Dendritic cell treated with granulocyte-macrophage colony-stimulating factor and Interleukin-4, amounts not matched to agents 40 ng/mL and 50 ng/mL, for 4 days (primary cell): ENCODE measurements around the gene NRAP.

Experiments
- H3K27ac Mint-ChIP-seq: one replicate; pipeline ENCODE4 v1.8.0; 2022; ENCODE audit warnings: mild to moderate bottlenecking, mixed read lengths
- H3K27me3 Mint-ChIP-seq: one replicate; pipeline ENCODE4 v1.8.0; 2022; ENCODE audit warnings: mild to moderate bottlenecking, mixed read lengths
- H3K36me3 Mint-ChIP-seq: one replicate; pipeline ENCODE4 v1.8.0; 2022; ENCODE audit warnings: low read depth, mixed read lengths
- H3K4me1 Mint-ChIP-seq: one replicate; pipeline ENCODE4 v1.8.0; 2022; ENCODE audit warnings: low read depth, mixed read lengths
- H3K4me3 Mint-ChIP-seq: one replicate; pipeline ENCODE4 v1.8.0; 2022; ENCODE audit warnings: mild to moderate bottlenecking, moderate library complexity, mixed read lengths
- H3K9me3 Mint-ChIP-seq: one replicate; pipeline ENCODE4 v1.8.0; 2022; ENCODE audit warnings: mixed read lengths
- intact Hi-C: fragments of 100-400 bp; cut with micrococcal nuclease; formaldehyde crosslinking; loops from one replicate; pipeline ENCODE4 v1.15.0; 2022

Gene NRAP

GRCh38 chr10:113616244-113617074 is 47.4 kb downstream of the NRAP start:
- H3K27me3 Mint-ChIP-seq, result peaks cover 65% of the 10 kb centered on the region
- no peaks in the 10 kb centered on the region for H3K36me3 Mint-ChIP-seq
- no peak overlapping the region for H3K27ac Mint-ChIP-seq
- H3K9me3 Mint-ChIP-seq, result no peaks in the 10 kb centered on the region
- no peak overlapping the region for H3K4me3 Mint-ChIP-seq
- intact Hi-C loops, result no loop called here
- H3K4me1 Mint-ChIP-seq, result no peaks in the 10 kb centered on the region

GRCh38 chr10:113613977-113614690 is 49.7 kb downstream of the NRAP start:
- intact Hi-C loops, result no loop called here
- no peaks in the 10 kb centered on the region for H3K9me3 Mint-ChIP-seq
- H3K4me1 Mint-ChIP-seq, result no peaks in the 10 kb centered on the region
- no peak overlapping the region for H3K27ac Mint-ChIP-seq
- no peak overlapping the region for H3K4me3 Mint-ChIP-seq
- no peaks in the 10 kb centered on the region for H3K36me3 Mint-ChIP-seq
- peaks cover 66% of the 10 kb centered on the region for H3K27me3 Mint-ChIP-seq

- Mint-ChIP-seq H3K4me3 (no peak overlapping the region), H3K27me3 (peaks cover 60% of the 10 kb centered on the region), H3K27ac (no peak overlapping the region), H3K4me1 (no peaks in the 10 kb centered on the region), H3K9me3 (no peaks in the 10 kb centered on the region), H3K36me3 (no peaks in the 10 kb centered on the region)
- intact Hi-C loops, result no loop called here
These were observed 50.4 kb downstream of the NRAP start for GRCh38 chr10:113613427-113613826.

DNA sequence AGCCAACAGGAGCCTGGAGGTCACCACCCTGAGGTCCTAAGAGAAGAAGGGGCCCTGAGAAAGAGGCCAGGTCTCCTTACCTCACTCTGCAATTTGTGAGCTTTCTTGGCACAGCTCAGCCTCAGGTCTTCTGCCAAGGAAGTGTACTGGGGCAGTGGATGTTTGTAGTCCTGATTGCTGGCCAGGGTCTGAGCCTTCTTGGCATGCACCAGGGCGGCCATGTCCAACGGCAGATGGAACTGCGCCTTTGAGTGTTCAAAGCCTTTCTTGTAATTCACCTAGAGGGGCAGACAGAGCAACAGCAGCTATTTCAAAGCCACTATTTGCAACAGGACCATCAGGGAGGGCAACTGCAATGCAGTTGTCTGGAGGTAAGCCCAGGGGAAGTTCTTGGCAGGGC is 51.7 kb downstream of the NRAP start:
- intact Hi-C loops, result no loop called here
- no peaks in the 10 kb centered on the region for H3K36me3 Mint-ChIP-seq
- no peaks in the 10 kb centered on the region for H3K4me1 Mint-ChIP-seq
- no peaks in the 10 kb centered on the region for H3K9me3 Mint-ChIP-seq
- H3K27me3 Mint-ChIP-seq, result peaks cover 50% of the 10 kb centered on the region
- H3K27ac Mint-ChIP-seq, result no peak overlapping the region
- H3K4me3 Mint-ChIP-seq, result no peak overlapping the region

DNA sequence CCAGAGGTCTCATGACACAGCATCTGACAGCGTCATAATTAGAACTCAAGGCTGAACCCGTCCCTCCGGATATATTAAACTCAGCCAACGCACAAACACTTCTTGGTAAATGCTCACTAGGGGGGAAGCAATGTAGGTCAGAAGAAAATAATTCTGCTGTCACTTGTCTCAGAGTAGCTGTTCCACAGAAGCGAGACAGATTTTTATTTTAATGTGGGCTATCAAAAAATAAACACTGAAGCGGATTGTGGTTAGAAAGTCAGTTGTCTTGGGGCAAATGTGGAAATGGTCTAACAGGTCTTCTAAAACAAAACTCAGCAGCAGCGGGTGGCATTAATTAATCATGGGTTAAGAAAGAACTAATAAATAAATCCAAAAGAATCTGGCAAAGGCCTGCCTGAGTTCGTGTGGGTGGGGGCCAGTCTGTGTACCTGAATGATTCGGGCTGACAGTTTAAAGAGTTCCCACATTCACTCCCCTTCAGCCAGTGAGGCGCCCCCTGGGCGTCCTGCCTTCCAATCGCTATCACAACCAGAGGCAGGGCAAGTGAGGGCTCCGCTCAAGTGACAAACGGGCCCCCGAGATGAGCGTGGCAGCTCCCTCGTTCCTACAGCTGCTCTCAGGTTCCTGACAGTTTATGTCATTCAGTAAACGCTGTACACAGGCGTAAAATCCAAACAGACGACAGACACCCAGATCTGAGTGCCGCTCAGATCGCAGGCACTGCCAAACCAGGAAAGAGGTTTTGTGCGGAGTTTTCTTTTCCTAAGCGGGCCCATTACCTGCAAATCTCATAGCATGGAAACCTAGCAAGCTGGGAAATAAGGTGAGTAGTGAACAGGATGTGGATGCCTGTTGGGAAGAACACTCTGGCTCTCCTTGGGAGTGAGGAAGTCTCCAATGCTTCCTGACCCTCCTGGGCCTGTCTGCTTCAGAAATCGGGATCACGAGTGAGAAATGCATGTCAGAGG is 52.9 kb downstream of the NRAP start:
- no peak overlapping the region for H3K4me3 Mint-ChIP-seq

DNA sequence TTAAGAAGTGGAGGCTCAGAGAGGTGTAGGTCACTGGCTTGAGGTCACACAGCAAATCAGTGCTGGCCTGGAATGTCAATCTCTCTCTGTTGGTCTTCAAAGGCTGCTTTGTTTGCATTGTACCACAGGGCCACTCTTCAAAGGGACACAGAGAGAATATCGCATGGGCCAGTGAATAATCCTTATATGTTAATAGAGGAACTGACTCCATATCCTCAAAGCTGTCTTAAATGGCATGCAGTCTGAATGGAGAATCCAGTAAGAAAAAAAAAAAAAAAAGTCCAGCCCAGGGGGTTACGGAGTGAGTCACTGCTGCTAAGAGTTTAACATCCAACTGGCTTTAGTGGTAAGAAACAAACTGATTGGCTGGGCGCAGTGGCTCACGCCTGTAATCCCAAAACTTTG is 54.1 kb downstream of the NRAP start:
- Mint-ChIP-seq H3K27me3 (peaks cover 32% of the 10 kb centered on the region), H3K4me3 (no peak overlapping the region), H3K36me3 (no peaks in the 10 kb centered on the region), H3K9me3 (no peaks in the 10 kb centered on the region), H3K4me1 (no peaks in the 10 kb centered on the region), H3K27ac (no peak overlapping the region)
- intact Hi-C loops, result no loop called here

More for the DNA sequence above, 52.9 kb downstream of the NRAP start:
- H3K4me1 Mint-ChIP-seq, result no peaks in the 10 kb centered on the region
- no peaks in the 10 kb centered on the region for H3K36me3 Mint-ChIP-seq
- peaks cover 40% of the 10 kb centered on the region for H3K27me3 Mint-ChIP-seq
- intact Hi-C loops, result no loop called here
- H3K27ac Mint-ChIP-seq, result no peak overlapping the region
- no peaks in the 10 kb centered on the region for H3K9me3 Mint-ChIP-seq

GRCh38 chr10:113605268-113605978 is 58.4 kb downstream of the NRAP start:
- no peaks in the 10 kb centered on the region for H3K9me3 Mint-ChIP-seq
- H3K27me3 Mint-ChIP-seq, result peaks cover 3% of the 10 kb centered on the region
- no peaks in the 10 kb centered on the region for H3K36me3 Mint-ChIP-seq
- H3K4me1 Mint-ChIP-seq, result no peaks in the 10 kb centered on the region
- H3K27ac Mint-ChIP-seq, result no peak overlapping the region
- no peak overlapping the region for H3K4me3 Mint-ChIP-seq
- intact Hi-C loops, result no loop called here

- intact Hi-C loops, result no loop called here
- Mint-ChIP-seq H3K4me1 (no peaks in the 10 kb centered on the region), H3K27me3 (peaks cover 4% of the 10 kb centered on the region), H3K9me3 (no peaks in the 10 kb centered on the region), H3K27ac (no peak overlapping the region), H3K36me3 (no peaks in the 10 kb centered on the region), H3K4me3 (no peak overlapping the region)
These were observed 59.3 kb downstream of the NRAP start for GRCh38 chr10:113604572-113604971.

- Mint-ChIP-seq H3K36me3 (no peaks in the 10 kb centered on the region), H3K27ac (no peak overlapping the region), H3K4me3 (no peak overlapping the region), H3K9me3 (no peaks in the 10 kb centered on the region), H3K4me1 (no peaks in the 10 kb centered on the region), H3K27me3 (peaks cover 3% of the 10 kb centered on the region)
- intact Hi-C loops, result no loop called here
These were observed 60.6 kb downstream of the NRAP start for GRCh38 chr10:113603057-113603777.

- Mint-ChIP-seq H3K36me3 (no peaks in the 10 kb centered on the region), H3K27ac (no peak overlapping the region), H3K4me1 (no peaks in the 10 kb centered on the region), H3K27me3 (peaks cover 5% of the 10 kb centered on the region), H3K4me3 (no peak overlapping the region), H3K9me3 (no peaks in the 10 kb centered on the region)
- intact Hi-C loops, result no loop called here
These were observed 63.3 kb downstream of the NRAP start for GRCh38 chr10:113600569-113600968.

- H3K4me1 Mint-ChIP-seq, result no peaks in the 10 kb centered on the region
- H3K27me3 Mint-ChIP-seq, result peaks cover 17% of the 10 kb centered on the region
- H3K36me3 Mint-ChIP-seq, result no peaks in the 10 kb centered on the region
- intact Hi-C loops, result no loop called here
- H3K9me3 Mint-ChIP-seq, result no peaks in the 10 kb centered on the region
- no peak overlapping the region for H3K27ac Mint-ChIP-seq
- H3K4me3 Mint-ChIP-seq, result no peak overlapping the region
These were observed 69.2 kb downstream of the NRAP start for GRCh38 chr10:113594652-113595051.

GRCh38 chr10:113592380-113592779 is 71.5 kb downstream of the NRAP start:
- Mint-ChIP-seq H3K27ac (no peak overlapping the region), H3K4me1 (no peaks in the 10 kb centered on the region), H3K36me3 (no peaks in the 10 kb centered on the region), H3K9me3 (no peaks in the 10 kb centered on the region), H3K27me3 (peaks cover 15% of the 10 kb centered on the region), H3K4me3 (no peak overlapping the region)
- intact Hi-C loops, result no loop called here

- Mint-ChIP-seq H3K9me3 (no peaks in the 10 kb centered on the region), H3K27me3 (peaks cover 16% of the 10 kb centered on the region), H3K4me1 (no peaks in the 10 kb centered on the region), H3K27ac (no peak overlapping the region), H3K4me3 (no peak overlapping the region), H3K36me3 (no peaks in the 10 kb centered on the region)
- intact Hi-C loops, result no loop called here
These were observed 73.3 kb downstream of the NRAP start for GRCh38 chr10:113590581-113590980.
